ENCODE data around the gene SPEF2.
"Not testable (repeated sequence)": the region's sequence is repeated elsewhere in the genome, so short reads cannot be mapped to it uniquely, and the experiment has no call there.

The SPEF2 gene

DNA sequence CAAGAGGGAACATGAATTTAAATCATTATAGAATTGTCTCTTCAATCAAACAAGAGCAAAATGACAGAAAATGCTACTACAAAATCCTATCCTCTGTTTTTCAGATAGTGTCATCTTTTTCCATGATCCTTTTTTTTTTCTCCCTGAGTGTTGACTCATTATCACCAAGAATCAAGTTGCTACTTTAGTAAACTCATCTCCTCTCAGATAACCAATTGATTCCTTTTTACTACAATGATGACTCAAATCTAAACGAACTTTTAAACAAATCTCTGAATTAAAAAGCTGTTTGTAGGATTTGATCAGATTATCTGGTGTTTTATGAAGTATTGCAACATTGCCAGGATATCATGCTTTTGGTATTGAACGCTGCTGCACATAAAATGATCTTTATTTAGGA is 215.1 kb downstream of the SPEF2 start:
- no peak for DNase-seq (ENCODE audit: low read depth)
- no peak overlapping the region for H3K4me3 ChIP-seq (replicated peaks; ENCODE audit: low read depth, low read length)
- TF ChIP-seq, protein P1, sequence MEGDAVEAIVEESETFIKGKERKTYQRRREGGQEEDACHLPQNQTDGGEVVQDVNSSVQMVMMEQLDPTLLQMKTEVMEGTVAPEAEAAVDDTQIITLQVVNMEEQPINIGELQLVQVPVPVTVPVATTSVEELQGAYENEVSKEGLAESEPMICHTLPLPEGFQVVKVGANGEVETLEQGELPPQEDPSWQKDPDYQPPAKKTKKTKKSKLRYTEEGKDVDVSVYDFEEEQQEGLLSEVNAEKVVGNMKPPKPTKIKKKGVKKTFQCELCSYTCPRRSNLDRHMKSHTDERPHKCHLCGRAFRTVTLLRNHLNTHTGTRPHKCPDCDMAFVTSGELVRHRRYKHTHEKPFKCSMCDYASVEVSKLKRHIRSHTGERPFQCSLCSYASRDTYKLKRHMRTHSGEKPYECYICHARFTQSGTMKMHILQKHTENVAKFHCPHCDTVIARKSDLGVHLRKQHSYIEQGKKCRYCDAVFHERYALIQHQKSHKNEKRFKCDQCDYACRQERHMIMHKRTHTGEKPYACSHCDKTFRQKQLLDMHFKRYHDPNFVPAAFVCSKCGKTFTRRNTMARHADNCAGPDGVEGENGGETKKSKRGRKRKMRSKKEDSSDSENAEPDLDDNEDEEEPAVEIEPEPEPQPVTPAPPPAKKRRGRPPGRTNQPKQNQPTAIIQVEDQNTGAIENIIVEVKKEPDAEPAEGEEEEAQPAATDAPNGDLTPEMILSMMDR (IDR thresholded peaks at IDR 0.05; ENCODE audit: low read length, missing control alignments), result no peak

- no peak overlapping the region for H3K4me3 ChIP-seq (replicated peaks; ENCODE audit: low read depth, low read length)
- TF ChIP-seq, protein P1 (IDR thresholded peaks at IDR 0.05; ENCODE audit: low read length, missing control alignments), result no peak
- no peak for DNase-seq (ENCODE audit: low read depth)
Measured at GRCh38 chr5:35833224-35833623, 215.6 kb downstream of the SPEF2 start.

DNA sequence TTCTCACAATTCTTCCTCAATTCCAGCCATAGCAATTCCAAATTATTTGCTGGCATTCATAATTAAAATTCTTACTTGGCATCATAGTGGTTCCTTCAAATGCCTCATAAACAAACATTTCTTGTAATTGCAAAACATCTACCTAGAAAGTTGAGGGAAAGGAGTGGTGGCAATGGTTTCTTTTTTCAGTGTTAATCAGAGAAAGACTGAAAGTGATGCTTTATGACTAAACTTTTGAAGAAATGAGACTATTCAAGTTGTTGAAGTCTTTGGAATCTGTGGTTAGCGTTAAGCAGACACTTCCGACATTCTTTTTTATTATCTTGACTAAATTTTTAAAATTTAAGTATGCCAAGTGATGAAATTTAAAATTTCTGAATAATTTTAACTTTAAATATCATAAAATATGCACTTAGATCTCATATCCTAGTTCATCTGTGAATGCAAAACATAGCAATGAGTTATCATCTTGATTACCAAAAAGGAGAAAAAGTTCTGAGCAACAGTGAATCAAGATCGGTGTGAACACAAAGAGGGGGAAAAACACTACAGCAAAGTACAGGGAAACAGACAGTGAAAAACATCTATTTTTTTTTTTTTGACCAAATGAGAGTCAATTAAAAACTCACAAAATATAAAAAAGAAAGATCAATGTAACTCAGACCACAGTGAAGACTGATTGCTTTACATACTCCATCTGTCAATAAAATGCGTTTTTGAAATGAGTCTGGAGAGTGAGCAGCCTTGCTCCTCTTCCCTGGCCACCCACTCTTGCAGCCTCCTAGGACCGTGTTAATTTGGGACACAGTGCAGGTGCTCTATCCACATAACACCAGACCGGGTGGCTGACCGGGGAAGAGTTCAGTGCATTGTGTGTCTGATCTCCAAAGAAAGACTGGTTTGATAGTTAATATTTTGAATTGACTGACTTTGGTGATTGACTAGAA is 218.4 kb downstream of the SPEF2 start:
- no peak for DNase-seq (ENCODE audit: low read depth)
- no peak overlapping the region for H3K4me3 ChIP-seq (replicated peaks; ENCODE audit: low read depth, low read length)
- TF ChIP-seq, protein P1 (IDR thresholded peaks at IDR 0.05; ENCODE audit: low read length, missing control alignments), result no peak

DNA sequence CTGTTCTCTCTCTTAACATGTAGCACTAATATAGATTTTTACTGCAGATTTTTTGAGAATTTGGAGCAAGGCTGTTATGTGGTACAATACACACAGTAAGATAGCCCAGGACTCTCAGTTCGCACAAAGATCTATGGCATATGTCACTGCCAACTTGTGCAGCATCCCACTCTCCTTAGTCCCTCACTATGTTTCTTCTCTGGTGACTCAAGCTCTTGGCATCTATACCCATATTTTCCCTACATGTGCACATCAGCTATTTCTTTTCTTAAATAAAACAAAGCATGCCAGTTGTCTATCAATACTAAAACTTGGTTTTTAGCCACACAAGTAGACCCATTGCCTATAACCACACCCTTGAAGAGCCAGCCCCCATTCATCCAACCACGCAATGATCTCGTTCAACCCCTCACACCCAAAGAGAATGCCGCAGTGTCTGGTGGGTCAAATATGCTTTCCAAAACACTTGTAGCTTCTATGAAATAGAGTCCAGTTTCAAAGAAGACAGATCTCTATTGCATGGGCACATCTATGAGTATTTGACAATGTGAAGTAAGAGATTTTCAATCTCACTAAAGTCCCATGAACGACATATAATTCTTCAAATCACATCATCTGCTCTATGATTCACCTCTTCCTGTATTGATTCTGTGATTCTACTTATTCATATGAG is 220.8 kb downstream of the SPEF2 start:
- H3K4me3 ChIP-seq (replicated peaks; ENCODE audit: low read depth, low read length), result no peak overlapping the region
- TF ChIP-seq, protein P1 (IDR thresholded peaks at IDR 0.05; ENCODE audit: low read length, missing control alignments), result no peak
- DNase-seq (ENCODE audit: low read depth), result no peak

DNA sequence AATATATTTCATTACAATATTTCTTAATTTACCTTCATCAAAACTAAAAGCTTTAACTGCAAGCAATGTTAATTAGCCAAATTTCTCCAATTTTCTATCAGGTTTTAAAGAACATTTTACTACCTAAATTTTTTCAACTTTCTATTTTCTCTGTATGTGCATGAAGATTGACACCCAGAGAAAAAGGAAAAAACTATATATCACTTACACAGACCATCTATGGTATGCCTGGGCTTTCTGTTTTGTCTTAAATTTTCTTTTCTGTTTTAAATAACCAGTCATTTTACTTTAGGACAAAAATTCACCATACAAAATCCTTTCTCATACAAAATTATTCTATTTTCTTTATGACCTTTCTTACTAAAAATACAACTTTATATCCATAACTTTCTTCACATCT is 225.2 kb downstream of the SPEF2 start:
- no peak overlapping the region for H3K4me3 ChIP-seq (replicated peaks; ENCODE audit: low read depth, low read length)
- TF ChIP-seq, protein P1 (IDR thresholded peaks at IDR 0.05; ENCODE audit: low read length, missing control alignments), result no peak

GRCh38 chr5:35845508-35845907 is 227.8 kb downstream of the SPEF2 start:
- DNase-seq (ENCODE audit: low read depth); H3K4me3 ChIP-seq (replicated peaks; ENCODE audit: low read depth, low read length): not testable (repeated sequence)

More for the DNA sequence above, 225.2 kb downstream of the SPEF2 start:
- no peak for DNase-seq (ENCODE audit: low read depth)

GRCh38 chr5:35847491-35847890 is 229.8 kb downstream of the SPEF2 start:
- DNase-seq (ENCODE audit: low read depth), result no peak
- TF ChIP-seq, protein P1 (IDR thresholded peaks at IDR 0.05; ENCODE audit: low read length, missing control alignments), result no peak
- H3K4me3 ChIP-seq (replicated peaks; ENCODE audit: low read depth, low read length), result no peak overlapping the region
